Measurements from ENCODE around the gene CLDN25.

CLDN25 gene

DNA sequence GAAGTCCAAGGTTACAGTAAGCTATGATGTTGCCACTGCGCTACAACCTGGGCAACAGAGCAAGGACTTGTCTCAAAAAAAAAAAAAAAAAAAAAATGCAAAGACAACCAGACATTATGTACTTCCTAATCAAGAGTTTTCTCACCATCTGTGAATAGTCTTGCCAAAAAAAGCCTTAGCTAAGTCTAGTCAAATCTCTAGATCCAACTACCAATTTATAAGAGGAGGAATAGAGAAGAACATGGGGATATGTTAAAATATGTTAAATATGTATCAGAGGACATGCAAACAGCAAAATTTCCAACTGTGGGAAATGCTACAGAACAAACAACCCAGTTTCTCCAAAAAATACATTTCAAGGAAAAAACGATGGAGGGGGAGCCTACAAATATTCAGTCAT is 50.2 kb downstream of the CLDN25 start:
- H3K9me3 ChIP-seq (ENCODE audit: control insufficient read depth, insufficient read depth, low read depth, low read length) = no peaks in the 10 kb centered on the region
- TF ChIP-seq GLI2 (tag by site-specific recombination; IDR thresholded peaks at IDR 0.05; ENCODE audit: borderline replicate concordance, low read depth) = no peak
- TF ChIP-seq ZBTB8A (tag by site-specific recombination; IDR thresholded peaks at IDR 0.05) = no peak
- no peak for TF ChIP-seq ZFHX2 (tag by site-specific recombination; conservative IDR thresholded peaks at IDR 0.05)
- TF ChIP-seq ZNF223 (tag by site-specific recombination; IDR thresholded peaks at IDR 0.05) = no peak
- POLR2A ChIA-PET = interaction anchor here (0.6 kb wide), 1 partner anchor 504 kb away, joined by 7 read pairs; no protein-coding TSS in a partner anchor
- no peaks in the 10 kb centered on the region for H3K4me1 ChIP-seq (ENCODE audit: control insufficient read depth, insufficient read depth, low read length)
- H3K27ac ChIP-seq (ENCODE audit: extremely low read depth, low read depth, low read length) = no peak overlapping the region
- H3K36me3 ChIP-seq (ENCODE audit: control insufficient read depth in 2 of 2, insufficient read depth in 1 of 2, low read length in 2 of 2) = peaks cover 0 to 86% of the 10 kb centered on the region in 2 experiments; a peak in 2 of 3 replicates
- CTCF ChIA-PET = no interaction called here
- H3K4me3 ChIP-seq (ENCODE audit: low read depth, low read length) = no peak overlapping the region

Data from HEK293 (cell line).